ENCODE data around the gene PTPRCAP.
A peak's percentile ranks its signal among the peaks of the same experiment; 100 is the strongest.
"Not testable (repeated sequence)": the region's sequence is repeated elsewhere in the genome, so short reads cannot be mapped to it uniquely, and the experiment has no call there.

The PTPRCAP gene

DNA sequence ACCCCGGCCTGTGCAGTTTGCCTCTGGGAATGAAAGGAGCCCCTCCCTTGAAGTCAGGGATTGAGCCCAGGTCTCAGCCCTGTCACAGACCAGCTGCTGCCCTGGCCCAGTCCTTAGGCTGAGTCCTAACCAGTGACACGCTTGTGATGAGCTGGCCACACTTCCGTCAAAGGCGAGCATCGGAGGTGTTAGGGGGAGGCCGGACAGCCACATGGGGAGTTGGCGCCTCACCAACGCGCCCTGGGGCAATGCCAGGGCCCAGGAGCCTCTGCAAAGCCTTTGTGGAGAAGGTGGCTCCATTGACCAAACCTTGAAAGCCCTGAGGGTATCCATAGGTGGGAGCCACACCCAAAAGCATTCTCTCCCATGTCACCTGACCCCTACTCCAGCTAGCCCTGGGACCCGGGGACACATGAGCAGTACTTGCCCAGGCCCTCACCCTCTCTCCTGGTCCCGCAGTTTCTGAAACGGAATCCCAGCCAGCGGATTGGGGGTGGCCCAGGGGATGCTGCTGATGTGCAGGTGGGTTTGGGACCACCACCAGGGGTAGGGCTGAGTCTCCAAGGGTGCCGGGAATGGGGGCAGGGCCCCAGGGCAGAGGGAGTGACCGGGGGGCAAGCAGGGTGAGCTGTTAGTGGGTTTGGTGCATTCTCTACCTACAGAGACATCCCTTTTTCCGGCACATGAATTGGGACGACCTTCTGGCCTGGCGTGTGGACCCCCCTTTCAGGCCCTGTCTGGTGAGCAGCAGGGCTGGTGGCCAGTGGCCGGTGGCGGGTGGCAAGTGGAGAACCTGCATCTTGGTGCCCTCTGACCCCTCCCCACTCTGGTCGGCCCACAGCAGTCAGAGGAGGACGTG lies 3.7 kb downstream of the PTPRCAP start:
- no peaks in the 10 kb centered on the region for H3K27me3 ChIP-seq (replicated peaks; ENCODE audit: control insufficient read depth, insufficient read depth, low read length, poor library complexity, severe bottlenecking)
- peak overlapping the region; percentile 93 for H3K27ac ChIP-seq (ENCODE audit: insufficient read depth, low read length, poor library complexity, severe bottlenecking)
- peaks cover 50% of the 10 kb centered on the region for H3K4me1 ChIP-seq (ENCODE audit: control insufficient read depth, insufficient read depth, low read length, poor library complexity, severe bottlenecking)
- no peaks in the 10 kb centered on the region for H3K9me3 ChIP-seq (ENCODE audit: control insufficient read depth, low read length)
- no peak overlapping the region for H3K4me3 ChIP-seq (ENCODE audit: insufficient read depth, low read depth, low read length, poor library complexity, severe bottlenecking)
- no peak for DNase-seq
- H3K36me3 ChIP-seq (ENCODE audit: control insufficient read depth, insufficient read depth, low read length): peaks cover 22% of the 10 kb centered on the region

- DNase-seq: no peak
- no peak overlapping the region for H3K4me3 ChIP-seq (ENCODE audit: insufficient read depth, low read depth, low read length, poor library complexity, severe bottlenecking)
- H3K9me3 ChIP-seq (ENCODE audit: control insufficient read depth, low read length): no peaks in the 10 kb centered on the region
- H3K27ac ChIP-seq (ENCODE audit: insufficient read depth, low read length, poor library complexity, severe bottlenecking): peak overlapping the region; percentile 43
- peaks cover 22% of the 10 kb centered on the region for H3K36me3 ChIP-seq (ENCODE audit: control insufficient read depth, insufficient read depth, low read length)
- peaks cover 49% of the 10 kb centered on the region for H3K4me1 ChIP-seq (ENCODE audit: control insufficient read depth, insufficient read depth, low read length, poor library complexity, severe bottlenecking)
- H3K27me3 ChIP-seq (replicated peaks; ENCODE audit: control insufficient read depth, insufficient read depth, low read length, poor library complexity, severe bottlenecking): no peaks in the 10 kb centered on the region
These were observed 4.7 kb downstream of the PTPRCAP start for GRCh38 chr11:67432655-67433349.

DNA sequence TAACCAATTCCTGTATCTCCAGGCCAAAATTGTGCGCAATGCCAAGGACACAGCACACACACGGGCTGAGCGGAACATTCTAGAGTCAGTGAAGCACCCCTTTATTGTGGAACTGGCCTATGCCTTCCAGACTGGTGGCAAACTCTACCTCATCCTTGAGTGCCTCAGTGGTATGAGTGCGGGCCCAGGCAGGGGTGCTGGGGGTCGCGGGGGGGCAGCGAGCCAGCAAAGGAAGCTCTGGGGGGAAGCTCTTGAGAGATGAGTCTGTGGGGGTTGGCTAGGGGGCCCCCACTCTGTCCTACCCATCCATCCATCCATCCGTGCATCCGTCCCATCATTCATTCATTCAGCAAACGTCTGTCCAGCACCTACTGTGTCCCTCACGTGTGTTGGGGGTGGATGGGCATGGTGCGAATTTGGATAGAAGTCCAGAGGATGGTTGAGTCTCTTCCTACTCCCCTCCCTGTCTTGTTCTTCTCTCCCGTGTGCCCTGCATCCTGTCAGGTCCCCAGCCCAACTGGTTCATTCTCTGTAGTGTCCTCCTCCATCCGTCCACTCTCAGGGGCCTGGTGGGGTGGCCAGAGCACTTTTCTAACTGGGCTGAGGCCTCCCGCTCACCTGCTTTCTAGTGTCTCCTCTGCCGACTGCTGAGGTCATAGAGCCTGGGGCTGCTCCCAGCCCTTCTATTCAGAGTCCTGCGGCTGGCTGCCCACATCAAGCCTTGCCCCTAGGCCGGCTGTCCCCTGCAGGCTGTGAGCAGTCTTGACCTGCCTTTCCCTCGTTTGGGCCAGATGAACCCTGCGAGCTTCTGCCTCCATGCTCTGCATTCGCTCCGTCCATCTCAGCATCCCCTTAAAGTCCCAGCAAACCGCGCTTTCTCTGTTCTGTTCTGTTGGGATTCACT lies 5.9 kb downstream of the PTPRCAP start:
- Histone ChIP-seq H3K36me3 (ENCODE audit: control insufficient read depth, insufficient read depth, low read length) (peaks cover 22% of the 10 kb centered on the region), H3K9me3 (ENCODE audit: control insufficient read depth, low read length) (no peaks in the 10 kb centered on the region), H3K27ac (ENCODE audit: insufficient read depth, low read length, poor library complexity, severe bottlenecking) (no peak overlapping the region), H3K27me3 (replicated peaks; ENCODE audit: control insufficient read depth, insufficient read depth, low read length, poor library complexity, severe bottlenecking) (no peaks in the 10 kb centered on the region), H3K4me3 (ENCODE audit: insufficient read depth, low read depth, low read length, poor library complexity, severe bottlenecking) (no peak overlapping the region), H3K4me1 (ENCODE audit: control insufficient read depth, insufficient read depth, low read length, poor library complexity, severe bottlenecking) (peaks cover 53% of the 10 kb centered on the region)
- DNase-seq: no peak

DNA sequence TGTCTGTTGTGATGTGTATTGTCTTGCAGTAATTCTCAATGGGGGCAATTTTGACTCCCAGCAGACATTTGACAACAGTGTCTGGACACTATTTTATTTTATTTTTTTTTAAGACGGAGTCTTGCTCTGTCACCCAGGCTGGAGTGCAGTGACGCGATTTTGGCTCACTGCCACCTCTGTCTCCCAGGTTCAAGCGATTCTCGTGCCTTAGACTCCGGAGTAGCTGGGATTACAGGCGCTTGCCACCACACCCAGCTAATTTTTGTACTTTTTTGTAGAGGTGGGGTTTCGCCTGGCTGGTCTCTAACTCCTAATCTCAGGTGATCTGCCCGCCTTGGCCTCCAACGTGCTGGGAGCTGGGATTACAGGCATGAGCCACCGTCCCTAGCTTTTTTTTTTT lies 7.8 kb downstream of the PTPRCAP start:
- no peak overlapping the region for H3K4me3 ChIP-seq (ENCODE audit: insufficient read depth, low read depth, low read length, poor library complexity, severe bottlenecking)
- DNase-seq: no peak
- H3K4me1 ChIP-seq (ENCODE audit: control insufficient read depth, insufficient read depth, low read length, poor library complexity, severe bottlenecking): peaks cover 35% of the 10 kb centered on the region
- H3K9me3 ChIP-seq (ENCODE audit: control insufficient read depth, low read length): no peaks in the 10 kb centered on the region
- H3K27ac ChIP-seq (ENCODE audit: insufficient read depth, low read length, poor library complexity, severe bottlenecking): no peak overlapping the region
- peaks cover 12% of the 10 kb centered on the region for H3K36me3 ChIP-seq (ENCODE audit: control insufficient read depth, insufficient read depth, low read length)
- H3K27me3 ChIP-seq (replicated peaks; ENCODE audit: control insufficient read depth, insufficient read depth, low read length, poor library complexity, severe bottlenecking): no peaks in the 10 kb centered on the region

DNA sequence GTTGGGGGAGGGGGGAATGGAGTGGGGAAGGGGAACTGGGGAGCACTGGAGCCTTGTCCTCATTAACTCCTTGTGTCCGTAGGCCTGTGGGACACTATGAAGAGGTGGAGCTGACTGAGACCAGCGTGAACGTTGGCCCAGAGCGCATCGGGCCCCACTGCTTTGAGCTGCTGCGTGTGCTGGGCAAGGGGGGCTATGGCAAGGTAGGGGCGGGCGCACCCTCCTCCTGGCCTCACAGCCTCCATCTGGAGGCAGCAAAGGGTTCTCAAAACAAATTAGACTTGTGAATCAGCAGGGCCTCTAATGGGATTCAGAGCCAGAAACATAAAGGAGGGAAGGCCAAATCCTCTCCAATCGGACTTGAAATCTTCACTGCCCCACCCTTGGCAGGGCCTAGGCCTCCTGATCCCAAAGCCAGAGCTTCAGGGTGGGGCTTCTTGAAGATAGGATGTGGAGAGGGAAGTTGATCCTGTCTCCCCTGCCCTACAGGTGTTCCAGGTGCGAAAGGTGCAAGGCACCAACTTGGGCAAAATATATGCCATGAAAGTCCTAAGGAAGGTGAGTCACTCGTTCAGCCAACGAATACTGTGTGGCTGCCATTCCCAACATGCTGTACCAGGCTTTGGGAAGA lies 8.3 kb downstream of the PTPRCAP start:
- Histone ChIP-seq H3K4me3 (ENCODE audit: insufficient read depth, low read depth, low read length, poor library complexity, severe bottlenecking) (peak overlapping the region; percentile 82), H3K27me3 (replicated peaks; ENCODE audit: control insufficient read depth, insufficient read depth, low read length, poor library complexity, severe bottlenecking) (no peaks in the 10 kb centered on the region), H3K36me3 (ENCODE audit: control insufficient read depth, insufficient read depth, low read length) (peaks cover 6% of the 10 kb centered on the region), H3K4me1 (ENCODE audit: control insufficient read depth, insufficient read depth, low read length, poor library complexity, severe bottlenecking) (peaks cover 29% of the 10 kb centered on the region), H3K9me3 (ENCODE audit: control insufficient read depth, low read length) (no peaks in the 10 kb centered on the region), H3K27ac (ENCODE audit: insufficient read depth, low read length, poor library complexity, severe bottlenecking) (peak overlapping the region; percentile 89)
- DNase-seq: no peak

DNA sequence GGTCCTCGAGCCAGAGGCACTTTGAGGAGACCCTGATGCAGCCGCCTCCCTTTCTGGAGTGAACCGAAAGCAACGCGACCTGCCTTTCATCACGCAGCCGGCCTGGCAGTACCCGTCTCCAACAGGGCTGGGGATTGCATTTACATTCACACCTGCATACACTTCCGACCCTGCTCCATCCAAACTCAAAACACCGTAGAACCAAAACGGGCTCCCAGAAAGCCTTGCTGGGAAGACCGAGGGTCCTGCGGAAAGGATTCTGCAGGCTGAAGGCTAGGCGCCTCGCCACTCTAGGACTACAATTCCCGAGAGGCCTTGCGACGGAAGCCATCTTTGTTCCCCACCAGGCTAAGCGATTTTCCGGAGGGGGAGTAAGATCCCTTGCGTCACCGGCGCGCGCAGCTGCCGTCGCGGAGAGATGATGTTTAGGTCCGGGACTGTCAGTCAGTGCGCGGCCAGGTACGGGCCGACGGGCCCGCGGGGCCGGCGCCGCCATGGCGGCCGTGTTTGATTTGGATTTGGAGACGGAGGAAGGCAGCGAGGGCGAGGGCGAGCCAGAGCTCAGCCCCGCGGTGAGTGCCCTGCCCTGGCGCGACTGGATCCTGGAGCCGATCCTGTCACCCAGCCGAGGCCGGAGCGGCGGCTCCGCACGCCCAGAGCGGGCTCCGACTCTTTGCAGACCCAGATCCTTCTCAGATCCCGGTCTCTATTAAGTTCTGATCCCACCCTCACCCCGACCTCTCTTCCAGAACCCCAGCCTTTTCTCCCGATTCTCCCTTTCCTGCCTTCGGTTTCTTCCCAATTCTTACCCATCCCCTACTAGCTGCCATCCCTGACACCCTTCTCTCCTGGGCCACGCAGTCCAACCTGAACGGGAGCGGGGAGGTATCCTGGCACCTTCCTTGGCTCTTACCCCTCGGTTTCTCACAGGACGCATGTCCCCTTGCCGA lies 9.2 kb downstream of the PTPRCAP start, which contains the start of gene RPS6KB2:
Gene RPS6KB2, plus strand, starts transcription at position 443 of the 950 bp plus-strand sequence. Its CDS starts 52 bp downstream, at position 495.
- Histone ChIP-seq H3K27me3 (replicated peaks; ENCODE audit: control insufficient read depth, insufficient read depth, low read length, poor library complexity, severe bottlenecking) (no peaks in the 10 kb centered on the region), H3K4me3 (ENCODE audit: insufficient read depth, low read depth, low read length, poor library complexity, severe bottlenecking) (peak within 1 kb of the TSS; percentile 82)

DNA sequence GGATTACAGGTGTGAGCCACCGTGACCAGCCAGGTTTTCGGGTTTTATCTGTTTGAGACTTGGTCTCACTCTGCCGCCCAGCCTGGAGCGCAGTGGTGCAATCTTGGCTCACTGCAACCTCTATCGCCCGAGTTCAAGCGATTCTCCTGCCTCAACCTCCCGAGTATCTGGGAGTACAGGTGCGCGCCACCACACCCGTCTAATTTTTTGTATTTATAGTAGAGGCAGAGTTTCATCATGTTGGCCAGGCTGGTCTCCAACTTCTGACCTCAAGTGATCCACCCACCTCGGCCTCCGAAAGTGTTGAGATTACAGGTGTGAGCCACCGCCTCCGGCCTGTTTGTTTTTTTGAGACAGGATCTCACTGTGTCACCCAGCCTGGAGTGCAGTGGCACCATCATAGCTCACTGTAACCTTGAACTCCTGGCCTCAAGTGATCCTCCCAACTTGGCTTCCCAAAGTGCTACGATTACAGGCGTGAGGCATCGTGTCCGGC lies 10.1 kb downstream of the PTPRCAP start:
- not testable (repeated sequence) for H3K27me3 ChIP-seq (replicated peaks; ENCODE audit: control insufficient read depth, insufficient read depth, low read length, poor library complexity, severe bottlenecking); DNase-seq; H3K9me3 ChIP-seq (ENCODE audit: control insufficient read depth, low read length); H3K36me3 ChIP-seq (ENCODE audit: control insufficient read depth, insufficient read depth, low read length)
- H3K4me3 ChIP-seq (ENCODE audit: insufficient read depth, low read depth, low read length, poor library complexity, severe bottlenecking): peak overlapping the region; percentile 82
- H3K4me1 ChIP-seq (ENCODE audit: control insufficient read depth, insufficient read depth, low read length, poor library complexity, severe bottlenecking): peaks cover 14% of the 10 kb centered on the region
- peak overlapping the region; percentile 89 for H3K27ac ChIP-seq (ENCODE audit: insufficient read depth, low read length, poor library complexity, severe bottlenecking)

More for the DNA sequence above, 9.2 kb downstream of the PTPRCAP start, which contains the start of gene RPS6KB2:
- Histone ChIP-seq H3K4me1 (ENCODE audit: control insufficient read depth, insufficient read depth, low read length, poor library complexity, severe bottlenecking) (peaks cover 21% of the 10 kb centered on the region), H3K27ac (ENCODE audit: insufficient read depth, low read length, poor library complexity, severe bottlenecking) (peak within 1 kb of the TSS; percentile 89), H3K9me3 (ENCODE audit: control insufficient read depth, low read length) (no peaks in the 10 kb centered on the region), H3K36me3 (ENCODE audit: control insufficient read depth, insufficient read depth, low read length) (peaks cover 5% of the 10 kb centered on the region)
- peak; percentile 95 to 99 (median 98) for DNase-seq

- DNase-seq: no peak
- Histone ChIP-seq H3K4me3 (ENCODE audit: insufficient read depth, low read depth, low read length, poor library complexity, severe bottlenecking) (no peak overlapping the region), H3K4me1 (ENCODE audit: control insufficient read depth, insufficient read depth, low read length, poor library complexity, severe bottlenecking) (peaks cover 32% of the 10 kb centered on the region), H3K36me3 (ENCODE audit: control insufficient read depth, insufficient read depth, low read length) (no peaks in the 10 kb centered on the region), H3K9me3 (ENCODE audit: control insufficient read depth, low read length) (no peaks in the 10 kb centered on the region), H3K27ac (ENCODE audit: insufficient read depth, low read length, poor library complexity, severe bottlenecking) (no peak overlapping the region), H3K27me3 (replicated peaks; ENCODE audit: control insufficient read depth, insufficient read depth, low read length, poor library complexity, severe bottlenecking) (no peaks in the 10 kb centered on the region)
These were observed 13.4 kb downstream of the PTPRCAP start for GRCh38 chr11:67423891-67424613.
